MM.1S (cell line): ENCODE measurements around the gene MXRA7.

Source experiments
- DNase-seq: peaks from one replicate; pipeline ENCODE4 v3.0.0-alpha.2; 2015
- H2AFZ ChIP-seq: fragments of 300-600 bp; sonication (generic); 2 replicates; pipeline ENCODE4 v1.6.0; 2016; ENCODE audit warnings: antibody characterized with exemption, low read length
- H3F3A ChIP-seq: fragments of 300-600 bp; sonication (generic); 2 replicates; pipeline ENCODE4 v1.6.1; 2016; ENCODE audit warnings: mild to moderate bottlenecking, antibody characterized with exemption, low read length, moderate library complexity, mixed read lengths; ENCODE audit not compliant: insufficient read depth
- H3K27ac ChIP-seq: fragments of 300-600 bp; sonication (generic); 2 replicates; pipeline ENCODE4 v1.5.1; 2016; ENCODE audit warnings: mild to moderate bottlenecking, low read length
- H3K27me3 ChIP-seq: fragments of 300-600 bp; sonication (generic); replicated peaks from 2 replicates; pipeline ENCODE4 v1.6.0; 2016; ENCODE audit warnings: low read length; ENCODE audit not compliant: insufficient read depth
- H3K36me3 ChIP-seq: fragments of 300-600 bp; sonication (generic); replicated peaks from 2 replicates; pipeline ENCODE4 v1.6.1; 2016; ENCODE audit warnings: mild to moderate bottlenecking, low read length, mixed read lengths; ENCODE audit not compliant: insufficient read depth
- H3K4me1 ChIP-seq: fragments of 300-600 bp; sonication (generic); 2 replicates; pipeline ENCODE4 v1.6.1; 2016; ENCODE audit warnings: low read length, mixed read lengths
- H3K4me2 ChIP-seq: fragments of 300-600 bp; sonication (generic); 2 replicates; pipeline ENCODE4 v1.6.0; 2016; ENCODE audit warnings: low read depth, low read length
- H3K4me3 ChIP-seq: fragments of 300-600 bp; sonication (generic); 2 replicates; pipeline ENCODE4 v1.5.1; 2016; ENCODE audit warnings: low read length, mixed read lengths
- H3K79me2 ChIP-seq: fragments of 300-600 bp; sonication (generic); 2 replicates; pipeline ENCODE4 v1.6.1; 2016; ENCODE audit warnings: mixed run types, low read length, mixed read lengths
- H3K9ac ChIP-seq: fragments of 300-600 bp; sonication (generic); 2 replicates; pipeline ENCODE4 v1.6.1; 2016; ENCODE audit warnings: low read length, mixed read lengths
- H3K9me2 ChIP-seq: fragments of 300-600 bp; sonication (generic); replicated peaks from 2 replicates; pipeline ENCODE4 v1.6.1; 2016; ENCODE audit warnings: mild to moderate bottlenecking, low read length, mixed read lengths; ENCODE audit not compliant: insufficient read depth
- H3K9me3 ChIP-seq: fragments of 300-600 bp; sonication (generic); replicated peaks from 2 replicates; pipeline ENCODE4 v1.6.1; 2016; ENCODE audit warnings: mild to moderate bottlenecking, low read length, mixed read lengths; ENCODE audit not compliant: insufficient read depth
- H4K20me1 ChIP-seq: fragments of 300-600 bp; sonication (generic); 2 replicates; pipeline ENCODE4 v1.6.1; 2016; ENCODE audit warnings: mild to moderate bottlenecking, low read length, moderate library complexity, mixed read lengths; ENCODE audit not compliant: insufficient read depth
- EZH2 ChIP-seq: fragments of 300-600 bp; sonication (generic); optimal IDR thresholded peaks from 2 replicates; pipeline ENCODE3; 2017; ENCODE audit warnings: low read depth, mild to moderate bottlenecking, antibody characterized with exemption, low read length, mixed read lengths
- EZH2phosphoT487 ChIP-seq: fragments of 300-600 bp; sonication (generic); IDR thresholded peaks from 2 replicates; pipeline ENCODE4 v1.6.1; 2018; ENCODE audit warnings: antibody characterized with exemption, low read length
- TF ChIP-seq, protein P1 (sequence below): fragments of 300-600 bp; sonication (generic); IDR thresholded peaks from 2 replicates; pipeline ENCODE4 v1.5.1; 2016; ENCODE audit warnings: antibody characterized with exemption, low read length, mixed read lengths

MXRA7 gene

DNA sequence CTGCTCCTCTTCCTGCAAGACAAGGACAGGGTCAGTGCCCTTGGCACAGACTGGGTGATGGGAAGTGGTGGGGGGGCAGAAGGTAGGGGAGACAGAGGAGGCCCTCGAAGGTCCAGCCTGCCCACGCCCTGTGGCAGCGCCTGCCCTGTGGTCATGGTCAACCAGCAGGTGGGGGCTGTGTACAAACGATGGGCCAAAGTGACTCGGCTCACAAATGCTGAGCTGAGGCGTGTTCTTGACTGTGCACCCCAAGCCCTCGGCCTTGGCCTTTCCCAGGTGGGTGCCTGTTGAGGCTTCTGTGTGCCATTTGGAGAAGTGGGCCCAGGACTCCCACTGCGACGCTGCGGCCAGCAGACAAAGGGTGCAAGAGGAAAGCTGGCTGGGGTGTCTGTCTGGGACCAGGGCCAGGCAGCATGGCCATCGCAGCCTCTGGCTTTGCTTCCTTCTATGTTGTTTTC is 22.6 kb downstream of the MXRA7 start:
- Histone ChIP-seq H3K27me3 (peaks cover 22% of the 10 kb centered on the region), H3K9me2 (no peaks in the 10 kb centered on the region), H3K9ac (no peak overlapping the region), H3K4me3 (no peak overlapping the region), H3K4me2 (no peak overlapping the region), H3K36me3 (no peaks in the 10 kb centered on the region), H2AFZ (no peak overlapping the region), H3K4me1 (no peaks in the 10 kb centered on the region), H3K9me3 (no peaks in the 10 kb centered on the region), H4K20me1 (no peaks in the 10 kb centered on the region), H3F3A (no peaks in the 10 kb centered on the region), H3K27ac (no peak overlapping the region), H3K79me2 (no peaks in the 10 kb centered on the region)
- DNase-seq, result no peak
- TF ChIP-seq EZH2, result no peak

DNA sequence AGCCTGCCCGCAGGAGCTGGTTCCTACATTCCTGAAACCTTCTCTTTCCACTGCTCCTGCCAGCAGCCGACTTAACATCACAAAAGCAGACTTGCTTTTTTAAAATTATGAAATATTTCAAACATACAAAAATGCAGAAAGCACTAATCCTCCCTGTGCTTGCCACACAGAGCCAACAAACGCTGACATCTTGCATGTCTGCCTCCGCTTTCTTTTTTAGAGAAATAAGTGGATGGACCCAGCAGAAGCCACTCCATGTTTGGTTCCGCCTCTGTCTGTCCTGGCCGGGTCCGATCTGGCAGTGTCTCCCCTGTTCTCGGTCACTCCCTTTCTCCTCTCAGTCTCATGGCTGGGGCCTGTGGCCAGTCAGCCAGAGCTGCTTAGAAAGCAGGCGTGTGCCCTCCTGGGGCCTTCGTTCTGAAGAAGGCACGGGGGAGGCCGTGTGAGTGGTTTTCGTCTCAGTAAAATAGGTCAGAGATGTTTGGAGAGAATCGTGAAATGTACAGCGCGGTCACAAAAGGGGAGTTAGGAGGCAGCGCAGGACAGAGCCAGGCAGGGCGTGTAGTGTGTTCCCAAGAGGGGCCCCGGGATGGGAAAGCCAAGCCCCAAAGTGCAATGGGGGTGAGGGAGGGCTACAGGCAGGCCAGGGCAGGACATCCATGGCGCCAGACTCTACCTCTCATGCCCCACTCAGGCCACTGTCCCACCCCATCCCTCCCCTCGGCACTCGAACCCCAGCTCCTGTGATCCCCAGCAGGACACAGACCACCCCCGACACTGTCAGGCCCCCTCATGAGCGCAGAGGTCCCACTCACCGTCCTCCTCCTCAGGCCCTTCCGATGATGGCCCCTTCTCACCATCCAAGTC is 23.2 kb downstream of the MXRA7 start:
- Histone ChIP-seq H3K9ac (no peak overlapping the region), H3K36me3 (no peaks in the 10 kb centered on the region), H3K9me3 (no peaks in the 10 kb centered on the region), H3K4me3 (no peak overlapping the region), H3K27me3 (peaks cover 22% of the 10 kb centered on the region), H3K4me2 (no peak overlapping the region), H3F3A (no peaks in the 10 kb centered on the region), H3K79me2 (no peaks in the 10 kb centered on the region), H3K9me2 (no peaks in the 10 kb centered on the region), H2AFZ (no peak overlapping the region), H3K27ac (no peak overlapping the region), H4K20me1 (no peaks in the 10 kb centered on the region), H3K4me1 (no peaks in the 10 kb centered on the region)
- no peak for DNase-seq
- TF ChIP-seq EZH2, result no peak
- no peak for TF ChIP-seq EZH2phosphoT487
- TF ChIP-seq, protein P1, sequence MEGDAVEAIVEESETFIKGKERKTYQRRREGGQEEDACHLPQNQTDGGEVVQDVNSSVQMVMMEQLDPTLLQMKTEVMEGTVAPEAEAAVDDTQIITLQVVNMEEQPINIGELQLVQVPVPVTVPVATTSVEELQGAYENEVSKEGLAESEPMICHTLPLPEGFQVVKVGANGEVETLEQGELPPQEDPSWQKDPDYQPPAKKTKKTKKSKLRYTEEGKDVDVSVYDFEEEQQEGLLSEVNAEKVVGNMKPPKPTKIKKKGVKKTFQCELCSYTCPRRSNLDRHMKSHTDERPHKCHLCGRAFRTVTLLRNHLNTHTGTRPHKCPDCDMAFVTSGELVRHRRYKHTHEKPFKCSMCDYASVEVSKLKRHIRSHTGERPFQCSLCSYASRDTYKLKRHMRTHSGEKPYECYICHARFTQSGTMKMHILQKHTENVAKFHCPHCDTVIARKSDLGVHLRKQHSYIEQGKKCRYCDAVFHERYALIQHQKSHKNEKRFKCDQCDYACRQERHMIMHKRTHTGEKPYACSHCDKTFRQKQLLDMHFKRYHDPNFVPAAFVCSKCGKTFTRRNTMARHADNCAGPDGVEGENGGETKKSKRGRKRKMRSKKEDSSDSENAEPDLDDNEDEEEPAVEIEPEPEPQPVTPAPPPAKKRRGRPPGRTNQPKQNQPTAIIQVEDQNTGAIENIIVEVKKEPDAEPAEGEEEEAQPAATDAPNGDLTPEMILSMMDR, result no peak

DNA sequence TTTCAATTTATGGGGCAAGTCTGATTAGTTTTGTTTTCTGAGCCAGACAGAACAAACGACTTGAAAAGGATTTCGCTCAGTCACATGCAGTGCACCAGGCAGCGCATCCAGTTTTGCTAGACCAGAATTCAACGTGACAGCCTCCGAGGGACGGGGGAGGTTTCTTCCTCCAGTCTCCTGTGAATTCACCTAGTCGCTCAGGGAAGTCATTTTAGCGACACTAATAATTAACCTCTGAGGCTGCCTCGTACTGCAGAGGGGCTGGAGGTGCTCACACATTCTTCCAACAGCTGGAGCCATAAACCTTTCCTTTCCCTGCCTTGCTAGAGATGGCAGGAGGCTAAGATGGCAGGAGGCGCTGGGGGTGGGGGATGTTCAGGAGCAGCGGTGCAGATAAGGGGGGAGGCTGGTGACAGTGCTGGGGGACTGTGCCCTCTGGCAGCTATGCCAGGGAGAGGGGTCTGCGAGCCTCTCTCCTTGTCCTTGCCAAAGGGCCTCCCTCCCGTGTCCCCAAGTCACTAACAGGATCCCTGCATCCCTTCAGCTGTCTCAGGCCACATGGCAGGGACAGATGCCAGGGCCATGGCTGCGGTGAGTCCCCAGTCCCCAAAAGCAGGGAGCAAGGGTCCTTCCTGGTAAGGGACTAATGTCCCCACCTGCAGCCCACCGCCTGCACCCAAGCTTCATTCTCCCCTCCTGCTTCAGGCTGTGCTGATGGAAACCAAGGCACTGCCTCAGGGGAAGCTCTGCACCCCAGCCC is 24.0 kb downstream of the MXRA7 start:
- Histone ChIP-seq H3K9ac (no peak overlapping the region), H3K36me3 (no peaks in the 10 kb centered on the region), H3K27ac (no peak overlapping the region), H3K27me3 (peaks cover 24% of the 10 kb centered on the region), H3K4me2 (no peak overlapping the region), H3K4me3 (no peak overlapping the region), H2AFZ (no peak overlapping the region), H4K20me1 (no peaks in the 10 kb centered on the region), H3K9me2 (no peaks in the 10 kb centered on the region), H3K9me3 (no peaks in the 10 kb centered on the region), H3K4me1 (no peaks in the 10 kb centered on the region), H3F3A (no peaks in the 10 kb centered on the region), H3K79me2 (no peaks in the 10 kb centered on the region)
- no peak for DNase-seq
- TF ChIP-seq, protein P1, result no peak
- TF ChIP-seq EZH2phosphoT487, result no peak
- no peak for TF ChIP-seq EZH2
